Measurements from ENCODE around the gene MCM3AP. TPM values are rescaled to one million over a fixed set of nuclear protein-coding genes. Genes with fewer than 3 reads are reported as not detected.

The MCM3AP gene
- polyA plus RNA-seq, 1 experiment, result 31.6 TPM

GRCh38 chr21:46326110-46326703 is 40.8 kb upstream of the MCM3AP start:
- H3K4me3 ChIP-seq (ENCODE audit: low read depth, low read length), result no peak overlapping the region
- ChIA-PET CTCF (interaction anchor here (0.5 to 1.6 kb wide), 5 partner anchors 12 to 183 kb away, joined by 3 to 7 read pairs (median 4); no protein-coding TSS in a partner anchor), POLR2A (interaction anchor here (0.6 kb wide), 1 partner anchor 32 kb away, joined by 3 read pairs; no protein-coding TSS in a partner anchor)
- no peak for DNase-seq (ENCODE audit: low read depth)
- TF ChIP-seq CTCF (IDR thresholded peaks at IDR 0.05; ENCODE audit: insufficient read depth, low read depth, low read length), result no peak
- H3K36me3 ChIP-seq (ENCODE audit: control insufficient read depth, insufficient read depth, low read length), result peaks cover 7% of the 10 kb centered on the region
- H3K27me3 ChIP-seq (ENCODE audit: control insufficient read depth, insufficient read depth, low read length), result no peaks in the 10 kb centered on the region

- Histone ChIP-seq H3K4me3 (ENCODE audit: low read depth, low read length) (peak overlapping the region; percentile 72), H3K27me3 (ENCODE audit: control insufficient read depth, insufficient read depth, low read length) (no peaks in the 10 kb centered on the region), H3K36me3 (ENCODE audit: control insufficient read depth, insufficient read depth, low read length) (peaks cover 7% of the 10 kb centered on the region)
- TF ChIP-seq CTCF (IDR thresholded peaks at IDR 0.05; ENCODE audit: insufficient read depth, low read depth, low read length), result peak; percentile 54
- no peak for DNase-seq (ENCODE audit: low read depth)
- ChIA-PET CTCF (interaction anchor here (0.5 to 1.6 kb wide), 6 partner anchors 13 to 182 kb away, joined by 3 to 7 read pairs (median 4); no protein-coding TSS in a partner anchor), POLR2A (interaction anchor here (0.6 kb wide), 1 partner anchor 31 kb away, joined by 3 read pairs; no protein-coding TSS in a partner anchor)
Observed at GRCh38 chr21:46325073-46325912, 39.9 kb upstream of the MCM3AP start.

DNA sequence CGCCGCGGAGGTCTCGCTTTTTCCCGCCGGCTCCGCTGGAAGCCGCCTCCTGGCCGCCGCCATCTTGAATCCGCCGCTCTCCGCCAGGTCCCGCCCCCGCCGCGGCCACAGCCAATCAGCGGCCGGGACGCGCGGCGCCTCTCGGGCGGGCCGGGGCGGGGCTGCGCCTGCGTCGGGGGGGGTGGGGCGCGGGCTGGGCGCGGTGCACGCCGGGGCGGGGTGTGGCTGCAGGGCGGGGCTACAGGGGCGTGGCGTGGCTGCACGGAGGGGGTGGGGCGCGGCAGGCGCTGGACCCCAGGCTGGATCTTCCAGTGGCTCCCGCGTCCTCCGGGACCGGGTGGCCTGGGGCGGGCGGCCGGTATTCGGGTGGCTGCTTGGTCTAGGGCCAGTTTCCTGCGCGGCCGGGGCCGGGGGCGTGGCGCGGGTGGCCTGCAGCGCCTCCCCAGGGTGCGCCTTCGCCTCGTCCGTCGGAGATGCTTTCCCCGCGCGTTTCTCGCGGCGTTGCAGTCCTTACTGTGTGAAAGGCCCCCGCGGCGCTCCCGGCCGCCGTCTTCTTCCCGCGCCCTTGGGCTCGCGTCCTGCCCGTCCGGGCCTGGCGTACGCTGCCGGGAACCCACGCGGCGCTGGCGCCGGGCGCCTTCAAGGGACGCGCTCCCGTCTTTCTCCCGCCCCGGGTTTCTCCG is 39.1 kb upstream of the MCM3AP start:
- peaks cover 7% of the 10 kb centered on the region for H3K36me3 ChIP-seq (ENCODE audit: control insufficient read depth, insufficient read depth, low read length)
- H3K27me3 ChIP-seq (ENCODE audit: control insufficient read depth, insufficient read depth, low read length), result no peaks in the 10 kb centered on the region
- peak overlapping the region; percentile 72 for H3K4me3 ChIP-seq (ENCODE audit: low read depth, low read length)
- TF ChIP-seq CTCF (IDR thresholded peaks at IDR 0.05; ENCODE audit: insufficient read depth, low read depth, low read length), result 0 out of 2 replicates have a peak, but pooled peaks have one; percentile 15
- POLR2A ChIA-PET, result no interaction called here
- CTCF ChIA-PET, result interaction anchor here (1.6 kb wide), 1 partner anchor 181 kb away, joined by 7 read pairs; no protein-coding TSS in a partner anchor
- no peak for DNase-seq (ENCODE audit: low read depth)

GRCh38 chr21:46323710-46324389 is 38.4 kb upstream of the MCM3AP start, which contains the start of the genes C21orf58 and PCNT:
TSS of gene C21orf58 (minus strand) at chr21:46323870. CDS start at chr21:46322738, 1,132 bp downstream.
TSS of gene PCNT (plus strand) at chr21:46324156. CDS start at chr21:46324229, 73 bp downstream.
- Histone ChIP-seq H3K36me3 (ENCODE audit: control insufficient read depth, insufficient read depth, low read length) (peaks cover 7% of the 10 kb centered on the region), H3K4me3 (ENCODE audit: low read depth, low read length) (peak within 1 kb of the TSS; percentile 72), H3K27me3 (ENCODE audit: control insufficient read depth, insufficient read depth, low read length) (no peaks in the 10 kb centered on the region)
- ChIA-PET POLR2A (no interaction called here), CTCF (no interaction called here)
- no peak for TF ChIP-seq CTCF (IDR thresholded peaks at IDR 0.05; ENCODE audit: insufficient read depth, low read depth, low read length)
- DNase-seq (ENCODE audit: low read depth), result peak; percentile 90

Data from BJ (cell line).